ENCODE results near the gene CTNNB1. TPM values are rescaled to one million over a fixed set of nuclear protein-coding genes. Genes with fewer than 3 reads are reported as not detected.

CTNNB1 gene
- total and polyA plus RNA-seq, 2 of the 8 experiments (the other 6 are each of a cell fraction or from before 2014, with no cell fraction given): 356 to 579 TPM

DNA sequence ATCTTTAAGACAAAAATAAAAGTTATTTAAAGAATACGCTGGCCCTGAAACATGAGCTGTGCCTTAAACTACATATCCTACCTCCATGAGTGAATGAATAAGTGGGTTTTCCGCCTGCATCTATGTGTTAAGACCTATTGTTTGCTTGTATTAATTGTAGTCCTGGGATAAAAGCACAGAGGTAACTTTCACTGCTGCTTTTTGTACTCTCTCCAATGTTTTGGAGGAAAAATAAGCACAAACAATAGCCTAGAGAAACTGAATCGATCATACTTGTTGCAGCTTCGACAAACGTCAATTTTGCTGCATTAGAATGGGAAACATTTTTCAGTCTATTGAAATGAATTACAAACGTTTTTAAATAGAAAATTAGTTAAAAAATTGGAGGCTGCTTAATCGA lies 1.3 kb upstream of the CTNNB1 start:
- no peak overlapping the region for H3K9ac ChIP-seq (replicated peaks in 1 of 4; ENCODE audit: extremely low read depth in 1 of 4, low read depth in 3 of 4, low read length in 3 of 4)
- H3K56ac ChIP-seq (replicated peaks; ENCODE audit: insufficient read length, low read depth, low read length): no peak overlapping the region
- H3K18ac ChIP-seq (ENCODE audit: extremely low read depth, low read length): no peak overlapping the region
- DNase-seq (ENCODE audit: low read depth in 1 of 2, low spot score in 2 of 2): no peak
- H3K14ac ChIP-seq (ENCODE audit: insufficient read length): no peak overlapping the region
- no peak overlapping the region for H2BK5ac ChIP-seq (ENCODE audit: low read depth, low read length)
- H3K4me3 ChIP-seq (ENCODE audit: extremely low read depth in 1 of 4, insufficient read depth in 2 of 4, low read depth in 3 of 4, low read length in 4 of 4): peak overlapping the region in 3 of 4 experiments; percentile 83 to 99 (median 84); a peak in 3 of 8 replicates
- H2BK12ac ChIP-seq (ENCODE audit: low read depth, low read length): no peak overlapping the region
- H4K8ac ChIP-seq (ENCODE audit: extremely low read depth, insufficient read depth, low read length): no peak overlapping the region
- no peaks in the 10 kb centered on the region for H3K27me3 ChIP-seq (replicated peaks in 1 of 4; ENCODE audit: control insufficient read depth in 3 of 4, extremely low read depth in 1 of 4, insufficient read depth in 3 of 4, low read length in 3 of 4)
- H4K91ac ChIP-seq (replicated peaks; ENCODE audit: insufficient read length, low read length): no peak overlapping the region
- peaks cover 0 to 10% (median 1%) of the 10 kb centered on the region in 4 experiments; a peak in 1 of 7 replicates for H3K4me1 ChIP-seq (replicated peaks in 1 of 4; ENCODE audit: control insufficient read depth in 3 of 4, insufficient read depth in 4 of 4, low read length in 3 of 4)
- H2AFZ ChIP-seq (ENCODE audit: low read length): no peak overlapping the region
- no peak overlapping the region for H2AK5ac ChIP-seq (ENCODE audit: low read depth, low read length)
- POLR2A ChIA-PET (ENCODE audit: partially characterized antibody): interaction anchor here (0.8 to 6.8 kb wide), 21 partner anchors 7 to 478 kb away, joined by 3 to 80 read pairs (median 8); no protein-coding TSS in a partner anchor
- no peak for FAIRE-seq
- no peaks in the 10 kb centered on the region for H3K36me3 ChIP-seq (ENCODE audit: control insufficient read depth in 2 of 4, insufficient read depth in 4 of 4, low read length in 3 of 4)
- peaks cover 13 to 32% of the 10 kb centered on the region in 2 experiments for H3K79me2 ChIP-seq (ENCODE audit: control insufficient read depth in 1 of 2, insufficient read depth in 2 of 2, low read length in 2 of 2)
- H3K4me2 ChIP-seq (ENCODE audit: insufficient read depth in 1 of 2, low read depth in 2 of 2, low read length in 2 of 2): peak overlapping the region; percentile 56 to 92
- H3K23me2 ChIP-seq (ENCODE audit: low read depth, low read length): peaks cover 12% of the 10 kb centered on the region
- H2BK20ac ChIP-seq (ENCODE audit: low read length): no peak overlapping the region
- CTCF ChIA-PET (ENCODE audit: partially characterized antibody): interaction anchor here (0.6 to 1.2 kb wide), 3 partner anchors 72 to 665 kb away, joined by 3 read pairs; no protein-coding TSS in a partner anchor
- H3K9me3 ChIP-seq (ENCODE audit: insufficient read depth in 2 of 2, low read depth in 1 of 2, low read length in 1 of 2): no peaks in the 10 kb centered on the region
- 59% methylated on average over 7 of the region's 7 CpGs; no CpG with 5 or more reads in 1 of the 2 experiments for WGBS, 2 experiments (ENCODE audit: extremely low coverage in 1 of 2, insufficient coverage in 1 of 2, insufficient read length in 1 of 2, insufficient replicate concordance in 2 of 2, low coverage in 1 of 2, low lambda C conversion rate in 2 of 2, missing lambda C conversion rate in 1 of 2)
- H3K27ac ChIP-seq (ENCODE audit: low read depth, low read length): no peak overlapping the region
- H3K79me1 ChIP-seq (ENCODE audit: low read depth, low read length): no peaks in the 10 kb centered on the region
- peaks cover 7 to 15% of the 10 kb centered on the region in 2 experiments for H4K20me1 ChIP-seq (replicated peaks in 1 of 2; ENCODE audit: control insufficient read depth in 1 of 2, insufficient read depth in 2 of 2, low read length in 2 of 2)
- no peak overlapping the region for H3K23ac ChIP-seq (ENCODE audit: insufficient read length)
- H4K5ac ChIP-seq (ENCODE audit: insufficient read length, low read depth, low read length): no peak overlapping the region
- H2BK15ac ChIP-seq (ENCODE audit: low read length): no peak overlapping the region
- H2BK120ac ChIP-seq (replicated peaks; ENCODE audit: low read depth, low read length): no peak overlapping the region
- no peak overlapping the region for H3K4ac ChIP-seq (replicated peaks; ENCODE audit: insufficient read length, low read depth, low read length)
- TF ChIP-seq SIN3A (conservative IDR thresholded peaks at IDR 0.05 in 1 of 2, IDR thresholded peaks at IDR 0.05 in 1 of 2; ENCODE audit: low read depth in 1 of 2, low read length in 2 of 2) (no peak), GTF2F1 (IDR thresholded peaks at IDR 0.05; ENCODE audit: borderline replicate concordance, low read depth, low read length) (no peak), RAD21 (IDR thresholded peaks at IDR 0.05 in 1 of 2, conservative IDR thresholded peaks at IDR 0.05 in 1 of 2; ENCODE audit: low read depth in 2 of 2, low read length in 2 of 2) (no peak), POLR2A (IDR thresholded peaks at IDR 0.05; ENCODE audit: control extremely low read depth in 1 of 2, low read depth in 2 of 2, low read length in 2 of 2) (no peak), FOSL1 (IDR thresholded peaks at IDR 0.05; ENCODE audit: insufficient read depth, low read depth, low read length) (no peak), SIRT6 (IDR thresholded peaks at IDR 0.05; ENCODE audit: low read length) (no peak), KDM1A (IDR thresholded peaks at IDR 0.05; ENCODE audit: borderline replicate concordance, low read length) (no peak), HDAC2 (IDR thresholded peaks at IDR 0.05; ENCODE audit: borderline replicate concordance in 1 of 2, low read depth in 2 of 2, low read length in 2 of 2) (no peak), RFX5 (IDR thresholded peaks at IDR 0.05; ENCODE audit: borderline replicate concordance, low read depth, low read length) (no peak), EZH2 (IDR thresholded peaks at IDR 0.05; ENCODE audit: low read depth, low read length, severe bottlenecking) (no peak), CBX8 (IDR thresholded peaks at IDR 0.05; ENCODE audit: borderline replicate concordance, low read depth, low read length) (no peak)
- TF ChIP-seq, protein P1, sequence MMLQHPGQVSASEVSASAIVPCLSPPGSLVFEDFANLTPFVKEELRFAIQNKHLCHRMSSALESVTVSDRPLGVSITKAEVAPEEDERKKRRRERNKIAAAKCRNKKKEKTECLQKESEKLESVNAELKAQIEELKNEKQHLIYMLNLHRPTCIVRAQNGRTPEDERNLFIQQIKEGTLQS (IDR thresholded peaks at IDR 0.05; ENCODE audit: insufficient read depth, low read depth, low read length): no peak

Measured in H1 (cell line).